AG04450 (cell line): ENCODE results near the gene SPR. TPM values are rescaled to one million over a fixed set of nuclear protein-coding genes. Genes with fewer than 3 reads are reported as not detected.

ENCODE experiments used
- CTCF ChIA-PET: fragments of 300-600, 350-600 bp; formaldehyde crosslinking; extraction: SDS; loops from one replicate; lab custom pipeline; 2022; ENCODE audit warnings: antibody characterized with exemption, inconsistent platforms; lab: Charles Lee
- POLR2A ChIA-PET: fragments of 350-600 bp; formaldehyde crosslinking; extraction: SDS; loops from one replicate; lab custom pipeline; 2021; ENCODE audit warnings: antibody characterized with exemption, inconsistent platforms; lab: Yijun Ruan, JAX
- DNase-seq: peaks from one replicate; pipeline ENCODE4 v3.0.0-alpha.2; 2011; ENCODE audit warnings: low read depth, low spot score
- H3K27ac ChIP-seq: one replicate; pipeline ENCODE4 v1.5.1; 2012; ENCODE audit warnings: low read depth, low read length, control low read depth
- H3K27me3 ChIP-seq: one replicate; pipeline ENCODE4 v1.6.0; 2012; ENCODE audit warnings: low read length; ENCODE audit not compliant: control insufficient read depth, insufficient read depth
- H3K4me3 ChIP-seq: 2 replicates; pipeline ENCODE4 v1.5.1; 2011; ENCODE audit warnings: mild to moderate bottlenecking, low read depth, low read length, control low read depth
- H3K9me3 ChIP-seq: 2 replicates; pipeline ENCODE4 v1.5.1; 2012; ENCODE audit warnings: low read length; ENCODE audit not compliant: control insufficient read depth, insufficient read depth
- polyA plus RNA-seq: library from polyadenylated mRNA; depleted of rRNA; stranded (reverse); fragments of >200 nt; gene quantifications from 2 replicates; pipeline ENCODE4 v1.2.3, GENCODE V29; 2011
- TF ChIP-seq, protein P1 (sequence below): IDR thresholded peaks from 2 replicates; pipeline ENCODE4 v1.5.1; 2011; ENCODE audit warnings: low read depth, low read length, control low read depth, inconsistent platforms

Gene SPR
- polyA plus RNA-seq, 1 experiment = 17.5 TPM

DNA sequence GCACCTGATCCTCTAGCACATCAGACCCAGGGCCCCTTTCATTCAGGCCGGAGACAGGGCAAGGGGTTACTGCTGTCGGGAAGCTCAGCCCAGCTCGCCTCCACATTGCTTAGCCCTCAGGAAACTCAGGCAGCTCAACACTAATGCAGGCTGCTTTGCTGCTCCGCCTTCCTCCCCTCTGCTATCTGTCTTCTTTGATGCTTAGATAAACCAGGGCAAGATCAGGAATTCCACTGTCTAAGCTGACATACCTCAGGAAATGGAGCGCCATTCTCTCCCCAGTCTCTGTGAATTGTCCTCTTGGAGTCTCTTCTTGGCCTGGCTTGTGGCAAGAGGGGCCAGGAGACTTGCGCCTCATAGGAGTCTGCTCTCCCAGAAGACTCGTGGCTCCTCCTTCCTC is 35.9 kb upstream of the SPR start:
- no peak overlapping the region for H3K27ac ChIP-seq
- no peak for DNase-seq
- TF ChIP-seq, protein P1, sequence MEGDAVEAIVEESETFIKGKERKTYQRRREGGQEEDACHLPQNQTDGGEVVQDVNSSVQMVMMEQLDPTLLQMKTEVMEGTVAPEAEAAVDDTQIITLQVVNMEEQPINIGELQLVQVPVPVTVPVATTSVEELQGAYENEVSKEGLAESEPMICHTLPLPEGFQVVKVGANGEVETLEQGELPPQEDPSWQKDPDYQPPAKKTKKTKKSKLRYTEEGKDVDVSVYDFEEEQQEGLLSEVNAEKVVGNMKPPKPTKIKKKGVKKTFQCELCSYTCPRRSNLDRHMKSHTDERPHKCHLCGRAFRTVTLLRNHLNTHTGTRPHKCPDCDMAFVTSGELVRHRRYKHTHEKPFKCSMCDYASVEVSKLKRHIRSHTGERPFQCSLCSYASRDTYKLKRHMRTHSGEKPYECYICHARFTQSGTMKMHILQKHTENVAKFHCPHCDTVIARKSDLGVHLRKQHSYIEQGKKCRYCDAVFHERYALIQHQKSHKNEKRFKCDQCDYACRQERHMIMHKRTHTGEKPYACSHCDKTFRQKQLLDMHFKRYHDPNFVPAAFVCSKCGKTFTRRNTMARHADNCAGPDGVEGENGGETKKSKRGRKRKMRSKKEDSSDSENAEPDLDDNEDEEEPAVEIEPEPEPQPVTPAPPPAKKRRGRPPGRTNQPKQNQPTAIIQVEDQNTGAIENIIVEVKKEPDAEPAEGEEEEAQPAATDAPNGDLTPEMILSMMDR = no peak
- H3K4me3 ChIP-seq = no peak overlapping the region
- CTCF ChIA-PET = interaction anchor here (0.9 to 1.9 kb wide), 2 partner anchors 9 to 11 kb away, joined by 4 to 6 read pairs; no protein-coding TSS in a partner anchor
- H3K27me3 ChIP-seq = peaks cover 55% of the 10 kb centered on the region
- no peaks in the 10 kb centered on the region for H3K9me3 ChIP-seq
- POLR2A ChIA-PET = no interaction called here

DNA sequence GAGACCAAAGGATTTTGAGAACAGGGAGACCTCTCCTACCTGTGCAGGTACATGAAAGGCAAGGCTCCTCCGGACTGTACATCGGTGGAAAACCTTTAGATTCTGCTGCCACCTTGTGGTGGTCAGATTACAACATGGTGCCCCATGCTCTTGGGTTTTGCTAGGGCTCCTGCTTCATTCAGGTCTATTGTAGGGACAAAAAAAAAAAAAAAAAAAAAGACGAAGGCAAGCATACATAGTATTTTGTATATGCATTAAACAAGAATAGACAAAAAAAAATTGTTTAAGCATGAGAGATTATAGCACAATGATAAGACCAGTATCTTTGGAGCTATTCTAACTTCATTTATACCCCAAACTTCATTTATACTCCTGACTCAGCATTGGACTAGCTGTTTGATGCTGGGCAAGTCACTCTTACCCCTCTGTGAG is 27.4 kb upstream of the SPR start:
- TF ChIP-seq, protein P1 = peak; percentile 77
- ChIA-PET POLR2A (interaction anchor here (0.6 kb wide), 1 partner anchor 93 kb away, joined by 6 read pairs; no protein-coding TSS in a partner anchor), CTCF (interaction anchor here (0.5 to 6.4 kb wide), 47 partner anchors 9 to 1319 kb away, joined by 3 to 147 read pairs (median 5); partner anchors contain the start of gene SPR)
- Histone ChIP-seq H3K27me3 (peaks cover 28% of the 10 kb centered on the region), H3K9me3 (no peaks in the 10 kb centered on the region), H3K27ac (no peak overlapping the region), H3K4me3 (no peak overlapping the region)
- peak; percentile 16 for DNase-seq

DNA sequence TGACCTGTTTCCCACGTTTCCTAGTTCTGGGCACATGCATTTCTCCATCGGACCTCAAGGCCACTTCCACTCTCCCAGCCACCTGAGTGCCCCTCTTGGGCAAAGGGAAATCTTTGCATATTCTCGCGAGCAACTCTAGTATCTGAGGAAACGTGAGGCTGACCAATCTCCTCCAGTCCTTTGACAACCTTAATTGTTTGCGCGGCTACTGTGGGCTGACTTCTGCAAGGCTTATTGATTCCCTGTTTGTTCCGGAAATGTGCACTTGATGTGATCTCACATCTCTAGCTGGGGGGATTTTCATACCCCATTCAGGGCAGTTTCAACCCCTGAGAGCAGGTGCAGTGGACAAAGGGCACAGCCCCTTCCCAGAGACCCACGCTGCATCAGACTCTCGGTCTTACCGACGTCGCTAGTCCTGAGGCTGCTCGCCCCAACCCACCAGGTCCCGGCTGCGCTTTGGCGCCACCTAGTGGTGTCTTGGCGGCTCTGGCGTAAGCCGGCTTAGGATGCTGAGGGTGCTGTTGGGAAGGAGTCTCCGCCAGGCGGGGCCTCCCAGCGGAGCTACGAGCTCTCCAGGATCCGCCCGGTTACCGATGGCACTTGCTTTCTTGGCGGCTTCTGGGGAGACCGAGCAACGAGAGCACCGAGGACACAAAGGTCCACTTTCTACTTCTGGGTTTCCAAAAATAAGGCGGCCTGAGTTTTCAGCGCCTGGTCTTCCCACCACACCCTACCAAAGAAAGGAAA is 24.8 kb upstream of the SPR start:
- peak overlapping the region; percentile 50 for H3K4me3 ChIP-seq
- POLR2A ChIA-PET = interaction anchor here (0.7 kb wide), 1 partner anchor 208 kb away, joined by 3 read pairs; no protein-coding TSS in a partner anchor
- peak; percentile 75 for DNase-seq

DNA sequence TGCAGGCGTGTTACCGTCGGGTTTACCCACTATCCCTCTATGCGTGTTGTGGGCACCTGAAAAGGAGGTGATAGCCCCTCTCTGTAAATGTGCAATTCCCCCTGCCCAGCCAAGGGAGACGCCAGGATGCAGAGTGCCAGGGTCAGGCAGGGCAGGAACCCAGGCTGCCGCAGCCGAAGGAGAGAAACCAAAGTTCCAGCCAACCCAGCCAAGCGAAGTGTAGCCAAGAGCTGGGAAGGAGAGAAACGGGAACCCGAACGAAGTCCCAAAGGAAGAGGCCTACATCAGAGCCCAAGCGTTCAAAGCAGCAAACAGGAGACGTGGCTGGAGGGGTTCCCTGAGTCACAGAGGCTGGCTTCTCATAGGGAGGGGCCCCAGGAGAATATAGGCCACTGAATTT is 24.2 kb upstream of the SPR start:
- CTCF ChIA-PET = interaction anchor here (0.6 to 6.4 kb wide), 44 partner anchors 8 to 640 kb away, joined by 3 to 147 read pairs (median 5); partner anchors contain the start of gene SPR

More for the DNA sequence above, 24.8 kb upstream of the SPR start:
- no peak overlapping the region for H3K27ac ChIP-seq
- H3K27me3 ChIP-seq = peaks cover 10% of the 10 kb centered on the region
- CTCF ChIA-PET = interaction anchor here (0.6 to 6.4 kb wide), 50 partner anchors 9 to 1123 kb away, joined by 3 to 147 read pairs (median 4); partner anchors contain the start of gene SPR
- no peaks in the 10 kb centered on the region for H3K9me3 ChIP-seq
- TF ChIP-seq, protein P1 = peak; percentile 100

More for the DNA sequence above, 24.2 kb upstream of the SPR start:
- Histone ChIP-seq H3K4me3 (no peak overlapping the region; the same call in 1 of the 2 replicates), H3K27ac (no peak overlapping the region), H3K27me3 (peaks cover 10% of the 10 kb centered on the region), H3K9me3 (no peaks in the 10 kb centered on the region)
- TF ChIP-seq, protein P1 = no peak
- DNase-seq = no peak
- POLR2A ChIA-PET = interaction anchor here (0.7 kb wide), 1 partner anchor 207 kb away, joined by 3 read pairs; no protein-coding TSS in a partner anchor
